ENCODE measurements around the gene SLC9A5.

SLC9A5 gene

GRCh38 chr16:67305216-67306071 is 56.7 kb downstream of the SLC9A5 start:
- TF ChIP-seq CTCF (IDR thresholded peaks at IDR 0.05; ENCODE audit: low read depth, low read length), result no peak
- no peak for DNase-seq (ENCODE audit: extremely low read depth, low read depth)

- no peak for DNase-seq (ENCODE audit: extremely low read depth, low read depth)
- TF ChIP-seq CTCF (IDR thresholded peaks at IDR 0.05; ENCODE audit: low read depth, low read length), result no peak
These were observed 61.8 kb downstream of the SLC9A5 start for GRCh38 chr16:67310561-67310960.

- peak; percentile 97 for DNase-seq (ENCODE audit: extremely low read depth, low read depth)
- TF ChIP-seq CTCF (IDR thresholded peaks at IDR 0.05; ENCODE audit: low read depth, low read length), result no peak
These were observed 63.1 kb downstream of the SLC9A5 start for GRCh38 chr16:67311607-67312488.

GRCh38 chr16:67312719-67313118 is 63.9 kb downstream of the SLC9A5 start:
- no peak for DNase-seq (ENCODE audit: extremely low read depth, low read depth)
- TF ChIP-seq CTCF (IDR thresholded peaks at IDR 0.05; ENCODE audit: low read depth, low read length), result no peak

- no peak for DNase-seq (ENCODE audit: extremely low read depth, low read depth)
- TF ChIP-seq CTCF (IDR thresholded peaks at IDR 0.05; ENCODE audit: low read depth, low read length), result no peak
These were observed 69.1 kb downstream of the SLC9A5 start for GRCh38 chr16:67317853-67318252.
